OCI-LY1 (cell line): ENCODE results near the gene TMPRSS3.

Source experiments
- H2AFZ ChIP-seq: fragments of 200-600 bp; sonication (generic), shearing (Covaris generic); 2 replicates; pipeline ENCODE4 v1.6.0; 2014; ENCODE audit warnings: antibody characterized with exemption, mild to moderate bottlenecking, low read length
- H3F3A ChIP-seq: fragments of 200-600 bp; sonication (generic), shearing (Covaris generic); 2 replicates; pipeline ENCODE4 v1.6.0; 2014; ENCODE audit warnings: mild to moderate bottlenecking, antibody characterized with exemption, low read length, moderate library complexity; ENCODE audit not compliant: insufficient read depth
- H3K27ac ChIP-seq: fragments of 200-600 bp; sonication (generic); 2 replicates; pipeline ENCODE4 v1.5.1; 2014; ENCODE audit warnings: low read length, mixed run types, mild to moderate bottlenecking, low read depth; ENCODE audit not compliant: poor library complexity, severe bottlenecking
- H3K27me3 ChIP-seq: fragments of 200-600 bp; sonication (generic); 2 replicates; pipeline ENCODE4 v1.6.0; 2014; ENCODE audit warnings: antibody characterized with exemption, mild to moderate bottlenecking, low read length, moderate library complexity; ENCODE audit not compliant: insufficient read depth
- H3K36me3 ChIP-seq: fragments of 200-600 bp; sonication (generic); 2 replicates; pipeline ENCODE4 v1.6.1; 2014; ENCODE audit warnings: mild to moderate bottlenecking, antibody characterized with exemption, low read length, moderate library complexity, mixed read lengths; ENCODE audit not compliant: insufficient read depth
- H3K4me1 ChIP-seq: fragments of 200-600 bp; sonication (generic); 2 replicates; pipeline ENCODE4 v1.5.1; 2014; ENCODE audit warnings: mild to moderate bottlenecking, low read length, moderate library complexity; ENCODE audit not compliant: insufficient read depth, severe bottlenecking
- H3K4me2 ChIP-seq: fragments of 200-600 bp; sonication (generic), shearing (Covaris generic); 2 replicates; pipeline ENCODE4 v1.6.1; 2014; ENCODE audit warnings: low read length
- H3K4me3 ChIP-seq: fragments of 200-600 bp; sonication (generic); 2 replicates; pipeline ENCODE4 v1.5.1; 2014; ENCODE audit warnings: low read length, low read depth, mild to moderate bottlenecking, mixed read lengths; ENCODE audit not compliant: poor library complexity, severe bottlenecking
- H3K79me2 ChIP-seq: fragments of 200-600 bp; shearing (Covaris generic); 2 replicates; pipeline ENCODE4 v1.6.1; 2016; ENCODE audit warnings: mixed run types, low read length, mixed read lengths; ENCODE audit not compliant: insufficient read depth
- H3K9ac ChIP-seq: fragments of 200-600 bp; sonication (generic), shearing (Covaris generic); 2 replicates; pipeline ENCODE4 v1.6.1; 2014; ENCODE audit warnings: mild to moderate bottlenecking, low read length, mixed read lengths
- H3K9me2 ChIP-seq: fragments of 200-600 bp; sonication (generic), shearing (Covaris generic); 2 replicates; pipeline ENCODE4 v1.6.1; 2014; ENCODE audit warnings: low read depth, mild to moderate bottlenecking, low read length, mixed read lengths
- H3K9me3 ChIP-seq: fragments of 200-600 bp; shearing (Covaris generic); 2 replicates; pipeline ENCODE4 v1.6.1; 2014; ENCODE audit warnings: low read length, mixed read lengths
- H4K20me1 ChIP-seq: fragments of 200-600 bp; sonication (generic), shearing (Covaris generic); 2 replicates; pipeline ENCODE4 v1.6.0; 2016; ENCODE audit warnings: mild to moderate bottlenecking, low read length; ENCODE audit not compliant: insufficient read depth
- CTCF ChIP-seq: fragments of 200-600 bp; sonication (generic), shearing (Covaris generic); IDR thresholded peaks from 2 replicates; pipeline ENCODE4 v1.5.1; 2017; ENCODE audit warnings: mild to moderate bottlenecking, antibody characterized with exemption, low read length, moderate library complexity, mixed read lengths
- EZH2 ChIP-seq: fragments of 200-600 bp; sonication (generic), shearing (Covaris generic); IDR thresholded peaks from 2 replicates; pipeline ENCODE4 v1.8.0; 2017; ENCODE audit warnings: borderline replicate concordance, mixed run types, mild to moderate bottlenecking, antibody characterized with exemption, low read length, moderate library complexity, mixed read lengths

Gene TMPRSS3

GRCh38 chr21:42426876-42427480 lies 31.1 kb upstream of the TMPRSS3 start:
- Histone ChIP-seq H3K4me1 (no peaks in the 10 kb centered on the region), H3K27ac (no peak overlapping the region)

GRCh38 chr21:42426424-42426823 lies 30.6 kb upstream of the TMPRSS3 start:
- Histone ChIP-seq H3K27me3 (no peaks in the 10 kb centered on the region), H3F3A (no peaks in the 10 kb centered on the region), H3K36me3 (no peaks in the 10 kb centered on the region), H3K9me2 (no peaks in the 10 kb centered on the region), H3K9me3 (no peaks in the 10 kb centered on the region), H3K4me1 (no peaks in the 10 kb centered on the region), H3K4me3 (no peak overlapping the region), H3K79me2 (no peaks in the 10 kb centered on the region), H2AFZ (no peak overlapping the region), H3K4me2 (no peak overlapping the region), H3K9ac (no peak overlapping the region), H4K20me1 (no peaks in the 10 kb centered on the region), H3K27ac (no peak overlapping the region)
- TF ChIP-seq CTCF (no peak), EZH2 (no peak)

More at GRCh38 chr21:42426876-42427480, 31.1 kb upstream of the TMPRSS3 start:
- Histone ChIP-seq H3K4me3 (no peak overlapping the region), H3K79me2 (no peaks in the 10 kb centered on the region), H3K36me3 (no peaks in the 10 kb centered on the region), H3K4me2 (no peak overlapping the region), H3K9ac (no peak overlapping the region), H4K20me1 (no peaks in the 10 kb centered on the region), H3K9me2 (no peaks in the 10 kb centered on the region), H3K9me3 (no peaks in the 10 kb centered on the region), H3F3A (no peaks in the 10 kb centered on the region), H2AFZ (no peak overlapping the region), H3K27me3 (no peaks in the 10 kb centered on the region)
- TF ChIP-seq EZH2 = no peak
- no peak for TF ChIP-seq CTCF

- no peaks in the 10 kb centered on the region for H3K4me1 ChIP-seq
These were observed 29.7 kb upstream of the TMPRSS3 start for GRCh38 chr21:42425591-42425990.

More at GRCh38 chr21:42425591-42425990, 29.7 kb upstream of the TMPRSS3 start:
- no peak overlapping the region for H3K27ac ChIP-seq
- H3K9me3 ChIP-seq = no peaks in the 10 kb centered on the region
- no peak overlapping the region for H2AFZ ChIP-seq
- no peaks in the 10 kb centered on the region for H3K9me2 ChIP-seq
- no peak for TF ChIP-seq EZH2
- no peak for TF ChIP-seq CTCF
- H3K27me3 ChIP-seq = no peaks in the 10 kb centered on the region
- H3K4me2 ChIP-seq = no peak overlapping the region
- no peak overlapping the region for H3K4me3 ChIP-seq
- H4K20me1 ChIP-seq = no peaks in the 10 kb centered on the region
- H3F3A ChIP-seq = no peaks in the 10 kb centered on the region
- no peaks in the 10 kb centered on the region for H3K79me2 ChIP-seq
- H3K36me3 ChIP-seq = no peaks in the 10 kb centered on the region
- H3K9ac ChIP-seq = no peak overlapping the region
